Heart right ventricle (tissue), 16 donors: ENCODE data around the gene SLC35F5. TPM values are rescaled to one million over a fixed set of nuclear protein-coding genes. Genes with fewer than 3 reads are reported as not detected.
A peak's percentile ranks its signal among the peaks of the same experiment; 100 is the strongest.
"Not testable (repeated sequence)": the region's sequence is repeated elsewhere in the genome, so short reads cannot be mapped to it uniquely, and the experiment has no call there.

Experiments used
- ATAC-seq, 8 donors: fragments of 200-7000 bp; cut with Tn5 transposase; one replicate each; pipeline ENCODE4 v1.9.1; 2020; ENCODE audit warnings: mild to moderate bottlenecking in 8 of 8, moderate library complexity in 8 of 8, moderate number of reproducible peaks in 1 of 8
- DNase-seq, 2 donors: peaks; one replicate each; pipeline ENCODE4 v3.0.0-alpha.2; 2020
- H3K27ac ChIP-seq, 10 donors: fragments of 200-600 bp; sonication (generic) in 2 of 10; one replicate each; pipeline versions ENCODE4 v1.5.0 to v1.8.0; 2020 to 2022; ENCODE audit warnings: mild to moderate bottlenecking in 3 of 10
- H3K27me3 ChIP-seq, 7 donors: fragments of 200-600 bp; one replicate each; pipeline ENCODE4 v1.8.0; 2021 to 2022; ENCODE audit warnings: mild to moderate bottlenecking in 2 of 7
- H3K36me3 ChIP-seq, 9 donors: fragments of 200-600 bp; sonication (generic) in 1 of 9; one replicate each; pipeline versions ENCODE4 v1.5.0 to v1.8.0; 2020 to 2022; ENCODE audit warnings: mild to moderate bottlenecking in 2 of 9
- H3K4me1 ChIP-seq, 9 donors: fragments of 200-600 bp; sonication (generic) in 1 of 9; one replicate each; pipeline versions ENCODE4 v1.5.0 to v1.8.0; 2020 to 2022; ENCODE audit warnings: mild to moderate bottlenecking in 4 of 9
- H3K4me3 ChIP-seq, 10 donors: fragments of 200-600 bp; sonication (generic) in 2 of 10; one replicate each; pipeline versions ENCODE4 v1.5.0 to v1.8.0; 2020 to 2022; ENCODE audit warnings: mild to moderate bottlenecking in 7 of 10, moderate library complexity in 2 of 10
- H3K9me3 ChIP-seq, 11 donors: fragments of 200-600 bp in 10 of 11; sonication (generic) in 2 of 11; one replicate each; pipeline versions ENCODE4 v1.5.0 to v1.8.0; 2013 to 2022; ENCODE audit warnings: mild to moderate bottlenecking in 2 of 11, control low read depth in 1 of 11, moderate library complexity in 1 of 11
- CTCF ChIP-seq, 9 donors: fragments of 200-600 bp; sonication (generic) in 2 of 9; IDR thresholded peaks; one replicate each; pipeline versions ENCODE4 v1.5.0 to v1.8.0; 2021 to 2022; ENCODE audit warnings: antibody characterized with exemption in 9 of 9, mild to moderate bottlenecking in 5 of 9, moderate library complexity in 1 of 9
- WGBS, 2 donors: extraction: QIAGEN DNeasy Blood & Tissue Kit; methylation state at CpG; one replicate each; pipeline ENCODE4 v1.1.7; 2013; ENCODE audit warnings: inconsistent platforms in 1 of 2; 5-methylcytosine and 5-hydroxymethylcytosine counted together
- intact Hi-C, 10 donors: fragments of 100-400 bp; cut with DNase I; formaldehyde crosslinking; loops; one replicate each; pipeline versions ENCODE4 v1.11.1 to v1.14.2; 2022
- microRNA-seq, 2 donors: library from miRNA; unstranded; fragments of <30 nt; microRNA quantifications; one replicate each; pipeline ENCODE4 v1.2.0, GENCODE V29; 2021
- polyA plus RNA-seq, 2 donors: library from polyadenylated mRNA; stranded (reverse); fragments of 200-250 nt; gene quantifications; one replicate each; pipeline ENCODE4 v1.2.3, GENCODE V29; 2013
- total RNA-seq, 10 donors: library from RNA; stranded (reverse); fragmentation: NEBNext Ultra II Directional in 3 of 10; extraction: Animal tissue kit (Norgen Biotek cat#: 25700) in 3 of 10; gene quantifications; one replicate each; pipeline versions ENCODE4 v1.2.1 to v1.2.4, GENCODE V29; 2021 to 2023
- donor health status: Arrhythmogenic right ventricular cardiomyopathy.
- donor health status: ischemic (EF 13 %, LVEDD 7.1; RV severe dilation, severe dysfunction).
- donor health status: healthy with polysubstance abuse.
- donor health status: DM: no; HTN: yes; CAD: no.
- donor health status: DM: no; HTN: no; CAD: no.
- donor health status: ischemic (EF 25% LVEDD 6.9; RV normal size, moderate dysfunction).
- donor health status: ischemic (EF 25% LVEDD 5.7; RV mildly dilated, moderate dysfunction).
- donor health status: healthy.
- donor health status: DM: yes; HTN: yes; CAD: no.
- donor health status: Ischemic cardiomyopathy.
- donor health status: ischemic (EF 35%, LVEDD 5.7; RV mildly dilated, moderate dysfunction).
- donor health status: nonischemic (EF 11% LVEDD 7.7; RV severe dilation, severe dysfunction).
- donor health status: DM: yes; HTN: yes; CAD: no.
- donor health status: PGD.
- donor health status: ischemic (EF 29% LVEDD 5.4; RV normal size, mild dysfunction).
- donor health status: nonischemic (EF 23%, LVEDD 6.1; RV moderate dilation, normal function).

Gene SLC35F5
- total and polyA plus RNA-seq, 12 donors, result 18.3 to 67.1 (median 58.6) TPM

GRCh38 chr2:113675875-113676274 lies 80.6 kb downstream of the SLC35F5 start:
- no peaks in the 10 kb centered on the region for H3K36me3 ChIP-seq
- DNase-seq, result peak; percentile 49 to 59
- H3K4me1 ChIP-seq, result peaks cover 0 to 32% (median 19%) of the 10 kb centered on the region in 9 donors
- WGBS, 2 donors, result 43 to 57% methylated on average over 9 of the region's 9 CpGs
- no peak for TF ChIP-seq CTCF (IDR thresholded peaks at IDR 0.05)
- H3K4me3 ChIP-seq, result no peak overlapping the region
- H3K27ac ChIP-seq, result peak overlapping the region in 8 of 10 donors; percentile 50 to 85 (median 68)
- ATAC-seq, result peak; percentile 79 to 94 (median 86)
- no peaks in the 10 kb centered on the region for H3K27me3 ChIP-seq
- intact Hi-C loops, result no loop called here
- H3K9me3 ChIP-seq, result no peaks in the 10 kb centered on the region

GRCh38 chr2:113672326-113672932 lies 84.0 kb downstream of the SLC35F5 start:
- ATAC-seq (no peak), DNase-seq (no peak)
- H3K9me3 ChIP-seq, result no peaks in the 10 kb centered on the region
- H3K4me1 ChIP-seq, result peaks cover 0 to 27% (median 19%) of the 10 kb centered on the region in 9 donors
- intact Hi-C loops, result no loop called here
- H3K27me3 ChIP-seq, result no peaks in the 10 kb centered on the region
- 75 to 82% methylated on average over 7 of the region's 7 CpGs for WGBS, 2 donors
- H3K4me3 ChIP-seq, result no peak overlapping the region
- no peaks in the 10 kb centered on the region for H3K36me3 ChIP-seq
- H3K27ac ChIP-seq, result no peak overlapping the region
- no peak for TF ChIP-seq CTCF (IDR thresholded peaks at IDR 0.05)

- H3K9me3 ChIP-seq, DNase-seq, intact Hi-C loops, H3K27me3 ChIP-seq, H3K4me3 ChIP-seq, H3K27ac ChIP-seq, H3K4me1 ChIP-seq, H3K36me3 ChIP-seq: not testable (repeated sequence)
- WGBS, 2 donors, result 92 to 94% methylated on average over 20 to 21 of the region's 21 CpGs
- peak in 2 of 8 donors; percentile 19 to 52 for ATAC-seq
These were observed 87.4 kb downstream of the SLC35F5 start for GRCh38 chr2:113669013-113669412.

GRCh38 chr2:113664761-113665533 lies 91.5 kb downstream of the SLC35F5 start:
- H3K4me3 ChIP-seq, H3K4me1 ChIP-seq, H3K36me3 ChIP-seq, intact Hi-C loops, H3K27me3 ChIP-seq, DNase-seq, H3K9me3 ChIP-seq, H3K27ac ChIP-seq: not testable (repeated sequence)
- ATAC-seq, result peak in 4 of 8 donors; percentile 50 to 65 (median 56)
- WGBS, 2 donors, result 61 to 72% methylated on average over 6 of the region's 6 CpGs

- H3K27me3 ChIP-seq, intact Hi-C loops, ATAC-seq, DNase-seq, H3K36me3 ChIP-seq, H3K9me3 ChIP-seq, H3K4me3 ChIP-seq, H3K27ac ChIP-seq, H3K4me1 ChIP-seq: not testable (repeated sequence)
- WGBS, 2 donors, result 86 to 90% methylated on average over 10 of the region's 10 CpGs
These were observed 93.0 kb downstream of the SLC35F5 start for GRCh38 chr2:113663285-113664060.

Small RNA genes within 50 kb of the gene (microRNA-seq; reads per million reads assigned to microRNA genes)
- 0 reads per million in 2 donors for gene MIR4782

Other genes starting within 250 kb of the SLC35F5 start
- gene RABL2A, start 129.4 kb downstream of the SLC35F5 start, total RNA-seq, result 10 to 100 TPM in 1 of 10 donors, 1 to 10 TPM in 9; 5.2 to 10.2 (median 7.3) TPM
- gene RABL2A, start 129.4 kb downstream of the SLC35F5 start, polyA plus RNA-seq, result 10 to 100 TPM in 1 of 2 donors, 1 to 10 TPM in 1; 3.5 to 14.9 TPM
- 100 to 1,000 TPM in 9 of 10 donors, 10 to 100 TPM in 1; 97.0 to 167 (median 116) TPM for gene ACTR3, start 133.4 kb upstream of the SLC35F5 start, total RNA-seq
- gene ACTR3, start 133.4 kb upstream of the SLC35F5 start, polyA plus RNA-seq, result 10 to 100 TPM; 12.7 to 68.8 TPM